H1 (cell line): ENCODE results near the gene AGFG2.
A peak's percentile ranks its signal among the peaks of the same experiment; 100 is the strongest.

Experiments used
- ASH2L ChIP-seq: fragments of 200-600, 300-600 bp; sonication (generic); IDR thresholded peaks from one replicate; pipeline ENCODE4 v1.7.1; 2017; ENCODE audit warnings: low read length
- CTCF ChIP-seq, 3 experiments: IDR thresholded peaks; 1 replicate in 2 of 3; 2 replicates in 1 of 3; pipeline versions ENCODE4 v1.5.1 to v1.6.1; 2011; ENCODE audit warnings: low read length in 3 of 3, mild to moderate bottlenecking in 3 of 3, inconsistent platforms in 2 of 3, low read depth in 1 of 3, moderate library complexity in 1 of 3; ENCODE audit not compliant: insufficient read depth in 1 of 3; ENCODE audit errors: control extremely low read depth in 1 of 3
- EP300 ChIP-seq, 2 experiments: IDR thresholded peaks; 1 replicate in 1 of 2; 2 replicates in 1 of 2; pipeline ENCODE4 v1.6.1; 2011 to 2012; ENCODE audit warnings: low read depth in 2 of 2, low read length in 2 of 2, mild to moderate bottlenecking in 2 of 2, borderline replicate concordance in 1 of 2, inconsistent platforms in 1 of 2, moderate library complexity in 1 of 2
- JUN ChIP-seq: IDR thresholded peaks from 2 replicates; pipeline ENCODE4 v1.6.1; 2011; ENCODE audit warnings: low read depth, mild to moderate bottlenecking, improper control_type of control experiment, low read length
- TBP ChIP-seq: IDR thresholded peaks from 2 replicates; pipeline ENCODE4 v1.6.1; 2011; ENCODE audit warnings: low read depth, low read length, improper control_type of control experiment
- TEAD4 ChIP-seq: IDR thresholded peaks from 2 replicates; pipeline ENCODE4 v1.6.1; 2012; ENCODE audit warnings: low read depth, low read length, inconsistent platforms, mixed read lengths

GRCh38 chr7:100588438-100588837 lies 49.4 kb downstream of the AGFG2 start:
- TF ChIP-seq ASH2L (no peak), TEAD4 (no peak), JUN (no peak), CTCF (IDR thresholded peaks at IDR 0.05; ENCODE audit: control extremely low read depth in 1 of 3, insufficient read depth in 1 of 3, low read depth in 1 of 3, low read length in 3 of 3) (peak in 1 of 3 experiments; percentile 6; a peak in 1 of 4 replicates), EP300 (IDR thresholded peaks at IDR 0.05; ENCODE audit: borderline replicate concordance in 1 of 2, low read depth in 2 of 2, low read length in 2 of 2) (no peak), TBP (no peak)
